Inferior parietal cortex (tissue), 1 donor: ENCODE measurements around the gene TYMP.

Experiments
- DNase-seq: peaks from one replicate; pipeline ENCODE4 v3.0.0-alpha.2; 2016; ENCODE audit errors: extremely low spot score

The TYMP gene

GRCh38 chr22:50529897-50530579, at the start of gene TYMP:
Gene TYMP (minus strand): TSS chr22:50530012. CDS start chr22:50529709, 303 bp downstream.
- no peak for DNase-seq

- DNase-seq, result no peak
These were observed 49.0 kb upstream of the TYMP start for GRCh38 chr22:50578776-50579310.

GRCh38 chr22:50577987-50578775, 48.4 kb upstream of the TYMP start, which contains the start of gene CPT1B:
Gene CPT1B (minus strand): TSS chr22:50578427. CDS start chr22:50577915, 512 bp downstream.
- DNase-seq, result no peak

- DNase-seq, result no peak
These were observed 47.8 kb upstream of the TYMP start for GRCh38 chr22:50577697-50577986.

GRCh38 chr22:50576806-50577696, 47.2 kb upstream of the TYMP start:
- DNase-seq, result no peak

- DNase-seq, result no peak
These were observed 46.3 kb upstream of the TYMP start for GRCh38 chr22:50576070-50576469.

- no peak for DNase-seq
These were observed 45.7 kb upstream of the TYMP start for GRCh38 chr22:50575426-50575941.

GRCh38 chr22:50574383-50574755, 44.6 kb upstream of the TYMP start:
- DNase-seq, result no peak

- DNase-seq, result no peak
These were observed 43.9 kb upstream of the TYMP start for GRCh38 chr22:50573491-50574382.

- no peak for DNase-seq
These were observed 43.2 kb upstream of the TYMP start for GRCh38 chr22:50572965-50573364.

- DNase-seq, result no peak
These were observed 41.7 kb upstream of the TYMP start for GRCh38 chr22:50571264-50572175.

- DNase-seq, result no peak
These were observed 41.0 kb upstream of the TYMP start for GRCh38 chr22:50570861-50571260.

GRCh38 chr22:50569896-50570535, 40.2 kb upstream of the TYMP start:
- no peak for DNase-seq

GRCh38 chr22:50569041-50569459, 39.2 kb upstream of the TYMP start:
- no peak for DNase-seq

- no peak for DNase-seq
These were observed 38.8 kb upstream of the TYMP start for GRCh38 chr22:50568626-50569025.

- DNase-seq, result no peak
These were observed 38.0 kb upstream of the TYMP start for GRCh38 chr22:50567721-50568252.

- DNase-seq, result no peak
These were observed 34.5 kb upstream of the TYMP start for GRCh38 chr22:50564289-50564688.

GRCh38 chr22:50563413-50564160, 33.8 kb upstream of the TYMP start:
- peak; percentile 27 for DNase-seq
